Fibroblast of mammary gland (primary cell): ENCODE data around the gene C9.

ENCODE experiments used
- DNase-seq: peaks from one replicate; pipeline ENCODE4 v3.0.0-alpha.2; 2010; ENCODE audit warnings: low read depth
- H3K4me3 ChIP-seq: 2 replicates; pipeline ENCODE4 v1.5.1; 2011; ENCODE audit warnings: low read depth, mild to moderate bottlenecking, low read length, moderate library complexity; ENCODE audit not compliant: control insufficient read depth
- TF ChIP-seq, protein P1 (sequence below): conservative IDR thresholded peaks from 2 replicates; pipeline ENCODE4 v1.5.1; 2011; ENCODE audit warnings: low read depth, low read length, inconsistent platforms; ENCODE audit not compliant: control insufficient read depth, insufficient read depth

C9 gene

DNA sequence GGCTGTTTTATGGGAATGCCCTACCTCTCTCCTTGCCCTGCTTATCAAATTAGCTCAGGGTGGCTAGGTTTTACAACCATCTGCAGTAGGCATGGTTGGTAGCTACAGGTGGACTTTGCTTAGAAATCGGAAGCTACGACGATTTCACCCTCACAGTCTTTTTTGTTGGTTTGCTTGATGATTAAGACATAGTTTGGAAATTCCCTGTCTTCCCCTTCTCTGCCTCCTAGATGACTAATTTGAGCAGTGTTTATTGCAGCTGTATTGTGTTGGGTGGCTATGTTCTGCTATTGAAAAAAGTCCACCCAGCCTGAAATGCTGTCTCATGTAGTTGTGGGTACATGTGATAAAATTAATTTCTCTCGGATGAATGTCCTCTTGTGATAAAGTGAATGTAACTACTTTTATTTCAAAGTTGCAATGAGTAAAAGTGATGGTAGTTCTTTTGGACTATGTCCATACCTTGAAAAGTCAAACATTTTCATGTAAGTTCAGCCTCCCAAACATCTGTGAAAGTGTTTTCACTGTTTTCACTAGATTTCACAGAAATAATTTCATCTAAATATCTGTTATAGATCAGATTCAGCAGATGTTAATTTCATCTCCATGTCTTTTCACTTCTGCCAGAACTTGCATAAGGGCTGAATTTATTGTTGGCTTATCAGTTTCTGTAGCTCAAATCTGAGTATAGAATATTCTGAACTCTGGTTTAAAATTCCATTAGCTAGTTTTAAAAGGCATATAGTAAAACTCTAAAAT, 107.6 kb downstream of the C9 start:
- peak; percentile 86 for DNase-seq
- TF ChIP-seq, protein P1, sequence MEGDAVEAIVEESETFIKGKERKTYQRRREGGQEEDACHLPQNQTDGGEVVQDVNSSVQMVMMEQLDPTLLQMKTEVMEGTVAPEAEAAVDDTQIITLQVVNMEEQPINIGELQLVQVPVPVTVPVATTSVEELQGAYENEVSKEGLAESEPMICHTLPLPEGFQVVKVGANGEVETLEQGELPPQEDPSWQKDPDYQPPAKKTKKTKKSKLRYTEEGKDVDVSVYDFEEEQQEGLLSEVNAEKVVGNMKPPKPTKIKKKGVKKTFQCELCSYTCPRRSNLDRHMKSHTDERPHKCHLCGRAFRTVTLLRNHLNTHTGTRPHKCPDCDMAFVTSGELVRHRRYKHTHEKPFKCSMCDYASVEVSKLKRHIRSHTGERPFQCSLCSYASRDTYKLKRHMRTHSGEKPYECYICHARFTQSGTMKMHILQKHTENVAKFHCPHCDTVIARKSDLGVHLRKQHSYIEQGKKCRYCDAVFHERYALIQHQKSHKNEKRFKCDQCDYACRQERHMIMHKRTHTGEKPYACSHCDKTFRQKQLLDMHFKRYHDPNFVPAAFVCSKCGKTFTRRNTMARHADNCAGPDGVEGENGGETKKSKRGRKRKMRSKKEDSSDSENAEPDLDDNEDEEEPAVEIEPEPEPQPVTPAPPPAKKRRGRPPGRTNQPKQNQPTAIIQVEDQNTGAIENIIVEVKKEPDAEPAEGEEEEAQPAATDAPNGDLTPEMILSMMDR = no peak
- no peak overlapping the region for H3K4me3 ChIP-seq

DNA sequence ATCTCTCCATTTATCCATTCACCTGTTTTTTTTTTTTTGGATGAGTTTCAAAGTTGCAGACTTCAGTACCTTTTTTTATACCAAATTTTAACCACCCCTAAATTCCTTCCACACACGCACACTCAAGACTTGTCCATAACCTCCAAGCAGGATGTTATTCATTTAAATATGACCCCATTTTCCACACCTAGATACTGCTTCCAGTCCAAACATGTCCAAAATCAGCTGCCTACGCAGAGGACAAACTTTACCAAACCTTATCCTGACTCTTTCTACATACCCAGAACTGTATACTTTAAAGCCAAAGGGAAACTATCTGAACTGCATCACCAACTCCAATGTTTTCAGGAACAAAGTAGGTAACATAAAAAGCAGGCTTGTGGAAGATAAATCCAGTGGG, 108.9 kb downstream of the C9 start:
- H3K4me3 ChIP-seq = no peak overlapping the region
- no peak for DNase-seq
- TF ChIP-seq, protein P1 = no peak

DNA sequence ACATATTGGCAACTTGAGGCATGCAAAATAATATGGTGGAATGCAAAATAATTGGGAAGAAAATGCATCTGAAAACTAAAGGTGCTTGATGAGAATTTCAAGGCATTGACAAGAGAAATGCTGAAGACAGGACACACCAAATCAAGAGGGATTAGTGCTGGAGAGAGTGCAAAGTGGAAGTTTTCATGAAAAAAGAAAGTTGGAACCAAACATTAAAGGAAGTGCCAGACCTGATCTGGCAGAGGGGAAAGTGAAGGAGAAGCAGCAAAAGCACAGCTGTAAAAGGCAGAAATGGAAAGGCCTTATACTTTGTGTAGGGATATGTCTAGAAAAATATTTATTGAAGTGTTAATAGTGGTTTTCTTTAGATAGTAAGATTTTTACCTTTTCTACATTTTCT, 109.6 kb downstream of the C9 start:
- DNase-seq = no peak
- no peak overlapping the region for H3K4me3 ChIP-seq
- TF ChIP-seq, protein P1 = no peak

DNA sequence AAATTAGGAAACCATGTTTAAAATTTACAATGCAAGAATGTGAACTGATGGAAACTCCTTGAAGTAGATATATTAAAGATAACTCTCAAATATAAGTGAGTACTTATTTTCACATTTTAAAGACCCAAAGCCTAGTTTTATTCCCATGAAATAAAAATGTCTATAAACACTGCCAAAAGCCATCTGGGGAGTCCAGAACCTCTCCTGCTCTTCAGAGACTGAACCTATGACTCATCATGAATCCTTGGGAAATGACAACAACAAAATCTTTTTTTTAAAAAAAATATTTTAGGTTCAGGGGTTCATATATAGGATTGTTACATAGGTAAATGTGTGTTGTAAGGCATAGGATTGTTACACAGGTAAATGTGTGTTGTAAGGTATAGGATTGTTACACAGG, 111.1 kb downstream of the C9 start:
- DNase-seq = peak; percentile 62
- H3K4me3 ChIP-seq = no peak overlapping the region
- TF ChIP-seq, protein P1 = no peak

DNA sequence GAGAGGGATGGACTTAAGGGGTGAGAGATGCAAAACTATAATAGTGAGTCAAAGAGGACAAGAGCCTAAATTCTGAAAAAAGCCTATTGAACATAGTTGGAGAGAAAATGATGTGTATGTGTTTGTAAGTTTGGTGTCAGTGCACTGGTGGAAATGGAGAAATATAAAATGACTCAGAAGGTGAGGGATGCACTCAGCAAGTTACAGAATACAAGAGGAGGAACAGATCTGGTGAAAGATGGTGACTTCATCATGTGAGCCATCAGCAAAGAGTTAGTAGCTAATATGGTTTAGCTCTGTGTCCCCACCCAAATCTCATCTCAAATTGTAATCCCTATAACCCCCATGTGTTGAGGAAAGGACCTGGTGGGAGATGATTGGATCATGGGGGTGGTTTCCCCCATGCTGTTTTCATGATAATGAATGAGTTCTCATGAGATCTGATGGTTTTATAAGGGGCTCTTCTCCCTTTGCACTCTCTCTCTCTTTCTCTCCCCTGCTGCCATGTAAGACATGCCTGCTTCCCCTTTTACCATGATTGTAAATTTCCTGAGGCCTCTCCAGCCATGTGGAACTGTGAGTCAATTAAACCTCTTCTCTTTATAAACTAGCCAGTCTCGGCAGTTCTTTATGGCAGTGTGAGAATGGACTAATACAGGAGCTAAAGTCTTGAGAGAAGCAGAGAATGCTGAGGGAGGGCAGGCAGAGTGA, 114.6 kb downstream of the C9 start:
- H3K4me3 ChIP-seq = no peak overlapping the region
- DNase-seq = peak; percentile 25
- TF ChIP-seq, protein P1 = no peak

DNA sequence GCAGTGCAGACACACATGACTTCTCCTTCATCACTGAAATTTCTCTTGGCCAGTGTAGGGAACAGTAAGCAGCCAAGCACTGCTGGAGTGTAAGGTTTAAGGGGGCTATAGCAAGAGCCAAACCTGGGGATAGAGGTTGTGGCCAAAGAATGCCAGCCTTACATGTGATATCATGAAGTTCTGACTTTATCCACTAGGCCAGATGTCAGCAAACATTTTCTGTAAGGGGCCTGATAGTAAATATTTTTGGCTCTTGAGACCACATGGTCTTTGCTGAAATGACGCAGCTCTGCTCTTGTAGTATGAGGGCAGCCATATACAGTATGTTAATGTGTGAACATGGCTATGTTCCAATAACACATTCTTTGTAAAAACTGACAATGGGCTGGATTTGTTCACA, 115.2 kb downstream of the C9 start:
- TF ChIP-seq, protein P1 = no peak
- DNase-seq = no peak
- H3K4me3 ChIP-seq = no peak overlapping the region
